HG02588 (cell line): ENCODE results near the gene OR5AL1.
"Not testable (repeated sequence)": the region's sequence is repeated elsewhere in the genome, so short reads cannot be mapped to it uniquely, and the experiment has no call there.

Experiments
- ATAC-seq: cut with Tn5 transposase; IDR thresholded peaks from one replicate; pipeline ENCODE4 v1.9.1; 2021; ENCODE audit warnings: mild to moderate bottlenecking, moderate library complexity; ENCODE audit not compliant: unreplicated experiment

Gene OR5AL1

DNA sequence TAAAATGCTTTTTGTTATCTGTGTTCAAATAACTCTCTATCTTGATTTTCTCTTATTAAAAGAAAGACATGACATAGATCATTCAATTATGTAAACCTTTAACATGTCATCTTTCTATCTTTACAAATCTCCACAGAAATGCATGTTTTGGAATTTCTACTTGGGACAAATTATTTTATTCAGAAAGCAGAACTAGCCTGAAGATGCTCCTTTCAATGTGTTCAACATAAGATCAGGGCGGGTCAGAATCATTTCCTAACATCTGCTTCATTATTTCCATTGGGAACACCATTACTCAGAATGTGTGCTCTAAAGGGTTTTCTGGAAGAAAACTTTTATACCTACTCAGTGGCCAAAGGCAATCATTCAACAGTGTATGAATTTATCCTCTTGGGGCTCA lies at the start of gene OR5AL1:
OR5AL1 (plus strand) TSS at position 301 of the 400 bp plus-strand sequence.
- ATAC-seq = no peak

DNA sequence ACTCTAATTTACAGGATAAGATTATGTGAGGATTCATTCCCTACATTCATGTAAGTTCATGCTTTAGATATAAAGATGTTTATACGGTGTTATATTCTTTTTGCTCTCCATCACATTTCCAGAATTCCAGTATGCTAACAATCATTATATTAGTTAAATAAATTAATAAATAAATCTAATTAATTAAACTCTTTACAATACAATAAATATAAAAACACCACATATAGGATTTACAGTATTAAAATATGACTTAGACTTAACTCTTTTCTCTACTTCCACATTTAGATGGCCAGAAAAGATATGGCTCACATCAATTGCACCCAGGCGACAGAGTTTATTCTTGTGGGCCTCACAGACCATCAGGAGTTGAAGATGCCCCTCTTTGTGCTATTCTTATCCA lies 37.2 kb upstream of the OR5AL1 start, which contains the start of gene OR8U1:
OR8U1 (plus strand) TSS at position 301 of the 400 bp plus-strand sequence; CDS start at position 301, 0 bp downstream.
- ATAC-seq = no peak

DNA sequence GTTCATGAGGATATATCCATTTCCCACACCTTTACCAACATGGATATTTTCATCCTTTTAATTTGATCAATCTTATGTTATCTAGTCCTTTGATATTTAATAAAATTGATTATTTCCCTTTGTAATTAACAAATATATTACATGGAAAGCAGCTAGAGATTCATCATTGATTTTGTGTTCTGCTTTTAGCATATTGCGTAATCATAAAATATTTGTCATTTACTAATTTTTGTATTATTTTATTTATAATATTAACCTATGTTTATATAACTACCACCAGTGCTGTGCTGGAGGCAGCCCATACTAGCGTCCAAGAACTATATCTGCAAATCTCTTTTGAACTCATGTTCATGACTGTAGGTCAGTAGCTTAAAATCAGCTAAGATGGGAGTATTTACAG lies 32.4 kb upstream of the OR5AL1 start:
- no peak for ATAC-seq

DNA sequence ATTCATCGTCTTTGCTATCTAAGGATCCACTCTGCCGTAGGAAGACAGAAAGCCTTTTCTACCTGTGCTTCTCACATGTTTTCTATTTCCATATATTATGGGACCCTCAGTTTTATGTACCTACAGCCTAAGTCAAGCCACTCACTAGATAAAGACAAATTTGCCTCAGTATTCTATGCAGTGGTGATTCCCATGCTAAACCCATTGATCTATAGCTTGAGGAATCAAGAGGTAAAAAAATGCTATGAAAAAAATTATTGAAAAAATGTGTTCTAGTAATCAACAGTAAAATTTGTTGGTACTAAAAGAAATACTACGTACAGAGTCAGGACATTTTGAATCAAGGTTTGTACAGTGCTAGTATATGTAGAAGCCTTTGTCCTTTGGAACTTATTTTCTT lies 18.1 kb upstream of the OR5AL1 start:
- ATAC-seq = no peak

DNA sequence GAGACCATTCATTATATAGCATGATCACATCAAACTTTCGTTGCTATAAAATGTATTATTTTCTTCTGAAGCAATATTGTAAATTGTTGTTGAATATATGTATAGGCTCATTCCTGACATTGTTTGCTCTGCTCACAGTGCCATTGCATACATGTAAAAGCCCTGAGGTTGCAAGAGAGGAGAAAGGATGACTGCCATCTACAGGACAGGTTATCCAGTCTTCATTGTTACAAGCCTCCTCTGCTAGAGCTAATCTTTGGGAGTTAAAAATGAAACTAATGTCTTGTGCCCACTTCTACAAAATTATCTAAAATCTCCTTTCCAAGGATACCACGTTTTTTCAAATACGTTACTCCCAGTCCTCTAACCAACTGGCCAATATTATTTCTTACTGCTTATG lies 16.4 kb upstream of the OR5AL1 start:
- no peak for ATAC-seq

DNA sequence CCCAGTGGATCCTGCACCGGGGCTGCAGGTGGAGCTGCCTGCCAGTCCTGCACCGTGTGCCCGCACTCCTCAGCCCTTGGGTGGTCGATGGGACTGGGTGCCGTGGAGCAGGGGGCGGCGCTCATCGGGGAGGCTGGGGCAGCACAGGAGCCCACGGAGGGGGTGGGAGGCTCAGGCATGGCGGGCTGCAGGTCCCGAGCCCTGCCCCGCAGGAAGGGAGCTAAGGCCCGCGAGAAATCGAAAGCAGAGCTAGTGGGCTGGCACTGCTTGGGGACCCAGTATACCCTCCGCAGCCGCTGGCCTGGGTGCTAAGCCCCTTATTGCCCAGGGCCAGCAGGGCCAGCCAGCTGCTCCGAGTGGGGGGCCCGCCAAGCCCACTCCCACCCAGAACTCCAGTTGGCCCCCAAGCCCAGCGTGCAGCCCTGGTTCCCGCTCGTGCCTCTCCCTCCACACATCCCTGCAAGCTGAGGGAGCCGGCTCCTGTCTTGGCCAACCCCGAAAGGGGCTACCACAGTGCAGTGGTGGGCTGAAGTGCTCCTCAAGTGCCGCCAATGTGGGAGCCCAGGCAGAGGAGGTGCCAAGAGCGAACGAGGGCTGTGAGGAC lies 10.5 kb upstream of the OR5AL1 start:
- not testable (repeated sequence) for ATAC-seq

DNA sequence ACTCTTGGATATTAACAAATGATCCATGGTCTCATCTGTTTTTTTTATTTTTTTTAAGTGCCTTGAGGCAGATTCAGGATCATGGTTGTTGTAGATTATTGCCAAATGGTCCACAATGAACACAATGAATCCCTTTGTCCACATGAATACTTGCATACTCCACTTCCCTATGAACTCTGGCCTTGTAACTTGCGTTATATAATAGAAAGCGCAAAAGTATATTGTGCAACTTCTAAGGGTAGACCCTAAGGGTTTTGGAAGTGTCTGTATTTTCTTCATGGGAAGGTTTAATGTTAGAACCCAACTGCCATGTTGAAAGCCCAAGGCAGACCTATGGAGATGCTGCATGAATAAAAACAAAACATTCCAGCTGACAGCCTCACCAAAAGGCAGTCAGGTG lies 8.1 kb upstream of the OR5AL1 start:
- no peak for ATAC-seq

DNA sequence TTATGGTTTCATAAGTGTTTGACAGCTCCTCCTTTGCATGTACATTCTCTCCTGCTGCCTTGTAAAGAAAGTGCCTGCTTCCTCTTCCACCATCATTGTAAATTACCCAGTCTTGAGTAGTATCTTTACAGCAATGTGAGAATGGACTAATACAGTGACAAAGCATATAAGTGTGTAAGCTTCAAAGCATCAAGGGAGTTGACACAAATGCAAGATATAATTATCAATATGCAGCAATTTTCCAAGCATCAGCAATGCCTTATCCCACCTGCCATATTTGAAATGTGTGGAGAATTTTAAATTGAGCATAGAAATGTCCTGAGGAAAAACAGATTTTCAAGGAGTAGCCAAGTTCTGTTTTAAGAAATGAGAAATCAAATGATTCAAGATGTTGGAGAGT lies 1.7 kb upstream of the OR5AL1 start:
- no peak for ATAC-seq

DNA sequence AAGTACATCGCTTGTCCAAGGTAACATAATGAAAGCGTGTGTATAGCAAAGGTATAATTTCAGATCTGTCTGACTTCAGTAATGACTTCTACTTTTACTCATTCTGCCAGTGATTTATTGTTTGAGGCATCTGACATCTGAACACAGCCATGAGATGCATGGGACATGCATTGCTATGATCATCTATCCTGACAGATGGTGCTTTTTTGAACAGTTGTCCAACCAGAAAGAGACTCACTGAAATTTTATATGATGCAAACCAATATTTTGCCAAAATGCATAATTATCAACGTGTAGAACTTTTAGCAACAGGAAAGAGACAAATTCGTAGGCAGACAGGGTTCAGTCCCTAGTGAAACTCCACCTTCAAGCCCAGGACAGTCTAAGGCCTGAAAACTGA lies 41.0 kb downstream of the OR5AL1 start:
- ATAC-seq = no peak

DNA sequence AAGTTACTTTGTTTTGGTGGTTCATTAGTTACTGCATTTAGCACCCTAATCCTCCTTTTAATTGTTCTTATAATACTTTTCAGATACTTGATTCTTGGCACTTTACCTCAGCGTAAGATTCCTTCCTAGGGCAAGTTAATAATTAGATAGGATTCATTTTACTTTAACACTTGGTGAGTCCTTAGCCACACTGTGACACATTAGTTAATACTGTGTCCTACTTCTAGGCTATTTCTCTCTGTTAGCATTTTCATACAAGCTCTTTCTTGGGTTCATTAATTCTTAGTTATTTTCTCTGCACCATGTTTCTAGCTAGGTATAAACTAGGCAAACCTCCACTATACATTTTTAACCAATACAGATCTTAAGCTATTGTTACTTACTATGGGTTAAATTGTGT lies 44.6 kb downstream of the OR5AL1 start:
- no peak for ATAC-seq
